Myocyte (in vitro differentiated cells): ENCODE data around the gene PAQR5. TPM values are rescaled to one million over a fixed set of nuclear protein-coding genes. Genes with fewer than 3 reads are reported as not detected.
"Not testable (repeated sequence)": the region's sequence is repeated elsewhere in the genome, so short reads cannot be mapped to it uniquely, and the experiment has no call there.

ENCODE experiments used
- DNase-seq: peaks from one replicate; pipeline ENCODE4 v3.0.0-alpha.2; 2012; ENCODE audit warnings: low read depth
- polyA plus RNA-seq: library from polyadenylated mRNA; unstranded; fragments of >200 nt; gene quantifications from one replicate; pipeline ENCODE4 v1.2.1, GENCODE V29; 2012; ENCODE audit warnings: missing spikeins
- total RNA-seq: library from RNA; depleted of rRNA; stranded (reverse); fragments of >200 nt; gene quantifications from 2 replicates; pipeline ENCODE4 v1.2.3, GENCODE V29; 2014

Gene PAQR5, protein sequence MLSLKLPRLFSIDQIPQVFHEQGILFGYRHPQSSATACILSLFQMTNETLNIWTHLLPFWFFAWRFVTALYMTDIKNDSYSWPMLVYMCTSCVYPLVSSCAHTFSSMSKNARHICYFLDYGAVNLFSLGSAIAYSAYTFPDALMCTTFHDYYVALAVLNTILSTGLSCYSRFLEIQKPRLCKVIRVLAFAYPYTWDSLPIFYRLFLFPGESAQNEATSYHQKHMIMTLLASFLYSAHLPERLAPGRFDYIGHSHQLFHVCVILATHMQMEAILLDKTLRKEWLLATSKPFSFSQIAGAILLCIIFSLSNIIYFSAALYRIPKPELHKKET
- 8.5 and 9.4 TPM in 2 replicates for total RNA-seq
- 10.5 TPM for polyA plus RNA-seq

- peak; percentile 67 for DNase-seq
Measured at GRCh38 chr15:69298697-69299441, at the start of gene PAQR5. PAQR5 (plus strand) TSS chr15:69298912; CDS start chr15:69360081, 61,169 bp downstream.

- peak; percentile 70 for DNase-seq
Measured at GRCh38 chr15:69253156-69253555, 45.6 kb upstream of the PAQR5 start.

DNA sequence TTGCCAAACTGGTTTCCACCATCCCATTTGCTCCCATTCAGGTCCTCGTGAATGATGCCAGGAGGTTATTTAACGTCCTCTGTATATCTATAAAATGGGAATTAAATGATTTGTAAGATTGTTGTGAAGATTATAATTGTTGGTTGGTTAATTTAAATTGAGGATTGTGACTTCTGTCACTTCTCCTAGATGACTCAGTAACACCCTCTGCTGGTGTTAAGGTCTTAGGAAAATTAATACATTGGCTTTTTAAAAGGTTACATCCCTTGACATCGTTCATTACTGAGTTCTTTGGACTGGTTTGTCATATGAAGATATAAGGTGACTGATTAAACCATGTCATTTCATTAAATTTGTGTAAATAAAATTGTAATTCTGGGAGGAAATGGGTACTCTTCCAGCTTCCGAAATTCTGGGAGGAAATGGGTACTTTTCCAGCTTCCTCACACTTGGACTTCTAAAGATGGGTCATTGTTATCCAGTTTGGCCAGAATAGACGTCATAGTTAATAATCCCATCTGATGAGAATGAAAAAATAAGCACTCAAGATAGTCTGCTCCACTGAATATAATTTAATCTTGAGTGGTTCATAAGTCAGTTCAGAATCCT, 33.3 kb upstream of the PAQR5 start:
- peak; percentile 59 for DNase-seq

GRCh38 chr15:69271217-69271616, 27.5 kb upstream of the PAQR5 start:
- DNase-seq, result no peak

- DNase-seq, result no peak
Measured at GRCh38 chr15:69272139-69272538, 26.6 kb upstream of the PAQR5 start.

DNA sequence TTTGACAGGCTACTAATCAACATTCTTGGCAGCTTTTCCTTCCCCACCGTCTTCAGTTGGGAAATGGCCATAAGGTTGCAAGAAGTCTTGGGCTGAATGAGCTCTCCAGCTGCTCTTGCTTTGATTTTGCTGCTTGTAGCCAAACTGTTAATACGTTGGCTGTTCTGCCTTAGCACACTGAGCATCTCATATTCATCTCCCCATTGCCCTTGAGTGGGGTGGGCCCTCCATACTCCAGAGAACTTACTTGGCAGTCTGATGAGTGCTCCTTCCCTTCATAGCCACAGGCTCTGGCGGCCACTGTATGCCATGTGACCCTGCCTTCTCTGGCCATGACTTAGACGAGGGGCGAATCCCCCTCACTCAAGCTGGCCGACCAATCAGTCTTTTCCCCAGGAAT, 25.8 kb upstream of the PAQR5 start:
- no peak for DNase-seq

DNA sequence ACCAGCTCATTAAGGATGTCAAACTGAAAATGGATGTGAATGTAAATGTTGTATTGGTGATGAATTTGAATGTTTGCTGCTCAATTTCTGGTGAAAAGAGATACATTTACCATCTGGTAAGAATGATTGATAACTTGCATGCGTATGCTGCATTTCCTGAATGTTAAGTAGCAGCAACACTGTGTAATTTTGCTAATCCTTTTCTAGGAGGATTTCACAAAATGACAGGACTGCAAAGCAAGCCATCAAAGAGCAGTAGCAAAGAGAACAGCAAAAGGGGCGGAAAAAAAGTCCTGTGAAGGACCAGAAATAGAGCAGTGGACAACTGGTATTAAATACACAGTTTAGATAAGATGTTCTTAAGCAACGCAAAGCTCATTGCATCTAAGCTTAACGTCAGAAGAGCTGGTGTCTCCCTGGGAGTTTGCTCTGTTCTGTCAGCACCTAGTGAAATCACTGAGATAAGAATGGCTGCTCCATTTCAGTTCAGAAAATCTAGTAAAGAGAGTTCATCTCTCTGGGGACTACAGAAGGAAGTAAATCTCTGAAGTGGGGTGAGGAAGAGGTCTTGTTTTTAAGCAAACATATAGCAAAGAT, 23.5 kb upstream of the PAQR5 start:
- DNase-seq, result no peak

GRCh38 chr15:69275933-69276560, 22.7 kb upstream of the PAQR5 start:
- no peak for DNase-seq

DNA sequence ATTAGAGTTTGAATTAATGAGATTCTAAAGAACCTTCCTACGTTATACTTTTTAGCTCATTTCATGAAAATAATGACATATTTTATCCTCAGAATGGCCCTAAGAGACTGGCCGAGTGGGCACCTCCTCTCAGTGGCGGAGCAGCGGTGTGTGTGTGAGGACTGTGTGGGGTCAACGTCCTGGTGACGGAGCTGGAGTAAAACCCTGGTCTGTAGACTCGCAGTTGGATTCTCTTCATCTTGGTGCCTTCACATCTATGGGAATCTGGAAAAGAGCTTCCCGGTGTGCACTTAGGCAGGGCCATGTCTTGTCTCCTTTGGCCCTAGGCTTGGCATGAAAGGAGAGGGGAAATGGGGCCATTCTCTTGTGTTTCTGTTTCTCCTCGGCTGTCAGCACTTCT, 21.4 kb upstream of the PAQR5 start:
- no peak for DNase-seq

- no peak for DNase-seq
Measured at GRCh38 chr15:69279636-69280035, 19.1 kb upstream of the PAQR5 start.

DNA sequence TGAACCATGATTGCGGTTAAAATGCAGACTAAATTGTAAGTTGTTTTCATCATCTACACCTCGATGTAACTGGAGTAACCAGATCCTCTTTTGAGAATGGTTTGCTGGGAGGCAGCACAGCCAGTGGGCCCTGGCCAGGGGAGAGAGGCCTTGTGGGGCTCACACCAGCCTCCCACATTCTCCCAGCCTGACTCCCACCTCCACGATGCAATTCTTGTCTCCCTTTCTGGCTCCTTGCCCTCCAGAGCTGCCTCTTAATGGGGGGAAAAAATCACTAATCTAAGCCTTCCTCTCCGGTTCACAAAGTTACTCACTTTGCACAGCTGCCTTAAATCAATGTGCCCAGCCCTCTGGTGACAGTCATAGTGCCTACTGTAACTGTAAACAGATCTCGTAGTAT, 17.9 kb upstream of the PAQR5 start:
- DNase-seq, result no peak

DNA sequence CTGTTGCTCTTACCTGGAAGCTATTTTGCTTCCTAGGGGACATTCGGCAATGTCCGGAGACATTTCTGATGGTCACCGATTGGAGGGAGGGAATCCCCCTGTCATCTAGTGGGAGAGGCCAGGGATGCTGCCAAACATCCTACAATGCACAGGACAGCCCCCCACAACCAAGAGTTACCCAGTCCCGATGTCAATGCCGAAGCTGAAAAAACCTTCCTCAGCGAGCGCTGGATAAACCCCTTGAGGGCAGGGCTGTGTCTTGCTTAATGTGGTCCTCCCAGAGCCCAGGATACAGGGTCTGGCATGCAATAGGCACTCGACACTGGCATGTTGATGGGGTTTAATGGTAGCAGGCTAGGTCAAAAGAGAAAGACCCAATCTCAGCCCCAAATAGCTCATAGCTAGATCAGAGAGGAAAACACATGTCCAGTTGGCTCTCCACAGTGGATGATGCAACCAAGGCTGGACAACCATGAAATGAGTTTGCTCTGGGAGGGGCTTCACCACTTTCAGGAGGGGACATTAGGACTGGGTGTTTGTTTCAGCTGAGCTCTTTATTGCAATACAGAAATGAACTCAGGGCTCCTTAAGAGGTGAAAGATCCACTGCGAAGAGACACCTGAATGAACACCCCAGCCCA, 16.5 kb upstream of the PAQR5 start:
- no peak for DNase-seq

- DNase-seq, result no peak
Measured at GRCh38 chr15:69285834-69286233, 12.9 kb upstream of the PAQR5 start.

GRCh38 chr15:69288011-69288410, 10.7 kb upstream of the PAQR5 start:
- DNase-seq, result no peak

DNA sequence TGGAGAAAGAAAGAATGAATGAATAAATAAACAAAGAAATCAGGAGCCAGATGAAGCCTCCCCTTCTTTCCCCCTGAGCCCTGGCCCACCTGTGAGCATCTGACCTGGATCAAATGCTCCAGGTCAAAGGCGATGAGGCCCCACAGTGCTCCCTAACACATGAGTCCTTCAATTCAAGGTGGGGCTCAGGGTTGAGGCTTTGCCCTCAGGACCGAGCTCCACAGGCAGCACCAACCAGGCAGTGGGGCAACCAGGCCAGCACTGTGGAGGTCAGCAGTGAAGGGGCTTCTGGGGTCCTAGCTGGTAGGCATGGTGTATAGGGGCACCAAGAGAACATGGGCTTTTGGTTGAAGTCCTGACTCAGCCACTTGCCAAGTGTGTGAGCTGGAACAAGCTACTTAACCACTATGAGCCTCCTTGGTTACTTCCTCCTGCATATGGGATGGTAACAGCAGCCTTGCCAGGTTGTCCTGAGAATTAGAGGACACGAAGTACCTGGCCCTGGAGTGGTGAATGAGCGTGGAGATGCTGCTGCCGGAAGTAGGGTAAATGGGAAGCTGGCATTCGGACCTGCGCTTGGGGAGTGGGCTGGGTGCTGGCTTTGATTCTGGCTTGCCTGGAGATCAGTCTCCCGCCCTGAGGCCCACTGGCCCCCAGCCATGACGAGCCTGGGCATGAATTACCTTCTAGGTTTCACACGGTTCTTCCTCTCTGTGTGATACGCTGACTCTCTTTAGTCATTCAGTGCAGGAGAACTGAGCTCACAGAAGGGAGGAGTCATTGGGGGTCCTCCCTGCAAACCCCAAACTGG, 10.0 kb upstream of the PAQR5 start:
- DNase-seq, result no peak

GRCh38 chr15:69289342-69290146, 9.2 kb upstream of the PAQR5 start:
- DNase-seq, result no peak

- no peak for DNase-seq
Measured at GRCh38 chr15:69290346-69291164, 8.2 kb upstream of the PAQR5 start.

GRCh38 chr15:69291651-69292050, 7.1 kb upstream of the PAQR5 start:
- not testable (repeated sequence) for DNase-seq
